HG03280 (cell line): Measurements from ENCODE around the gene NEK7.

Experiments used
- ATAC-seq: cut with Tn5 transposase; IDR thresholded peaks from one replicate; pipeline ENCODE4 v1.9.1; 2021; ENCODE audit warnings: mild to moderate bottlenecking, moderate library complexity; ENCODE audit not compliant: unreplicated experiment

NEK7 gene

GRCh38 chr1:198141668-198142351 is 15.0 kb upstream of the NEK7 start:
- no peak for ATAC-seq

DNA sequence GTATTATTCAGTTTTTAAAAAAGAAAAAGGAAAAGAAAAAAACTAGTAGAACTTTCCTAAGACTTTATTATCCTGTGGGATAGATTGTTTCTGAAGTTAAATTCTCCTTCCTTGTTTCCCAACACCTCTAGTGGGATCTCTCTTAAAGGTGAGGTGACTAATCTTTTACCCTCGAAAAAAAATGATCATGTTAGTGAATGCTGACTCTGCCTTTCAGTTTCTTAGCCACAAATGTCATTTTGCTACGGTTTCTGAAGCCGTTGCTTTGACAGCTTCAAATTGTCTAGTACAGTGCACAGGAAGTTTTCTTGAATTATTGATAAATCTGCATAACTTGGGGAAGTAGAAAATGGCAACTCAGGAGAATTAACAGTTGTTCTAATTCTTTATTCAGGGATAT is 13.0 kb upstream of the NEK7 start:
- no peak for ATAC-seq

- no peak for ATAC-seq
Observed at GRCh38 chr1:198147216-198147615, 9.6 kb upstream of the NEK7 start.

DNA sequence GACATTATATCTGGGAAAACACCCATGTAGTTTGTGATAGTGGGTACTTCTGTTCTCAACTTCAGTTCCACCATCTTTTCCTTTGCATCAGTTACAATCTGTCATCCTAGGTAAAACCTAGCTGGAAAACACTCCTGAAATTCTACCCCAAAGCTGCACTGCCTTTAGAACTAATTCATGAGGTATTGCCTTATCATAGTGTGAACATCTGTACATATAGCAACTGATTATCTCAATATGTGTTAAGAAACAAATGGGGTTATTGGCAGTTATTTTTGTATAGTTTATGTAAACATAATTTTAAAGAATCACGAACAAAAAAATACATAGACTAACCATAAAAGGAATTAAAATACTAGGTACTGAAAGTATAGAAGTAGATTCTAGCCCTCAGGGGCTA is 6.4 kb upstream of the NEK7 start:
- no peak for ATAC-seq

- no peak for ATAC-seq
Observed at GRCh38 chr1:198151688-198152087, 5.1 kb upstream of the NEK7 start.

DNA sequence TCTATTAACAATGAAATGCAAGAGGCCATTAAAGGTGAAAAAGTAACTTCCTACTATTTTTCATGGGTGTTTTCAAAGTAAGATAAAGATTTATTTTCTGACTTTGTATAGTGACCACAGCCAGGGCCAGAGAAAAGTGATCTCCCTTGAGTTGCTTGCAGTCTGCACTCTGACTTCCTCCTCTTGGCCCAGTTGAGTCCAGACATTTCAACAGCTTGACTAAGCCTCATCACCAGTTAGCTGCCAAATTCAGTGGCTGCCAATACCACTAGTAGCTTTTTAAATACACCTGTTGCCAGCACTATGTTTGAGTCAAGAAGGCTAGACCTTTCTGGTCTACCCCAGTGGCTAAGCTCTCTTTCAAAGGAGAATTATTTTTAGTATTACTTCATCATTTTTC is 3.7 kb upstream of the NEK7 start:
- no peak for ATAC-seq

DNA sequence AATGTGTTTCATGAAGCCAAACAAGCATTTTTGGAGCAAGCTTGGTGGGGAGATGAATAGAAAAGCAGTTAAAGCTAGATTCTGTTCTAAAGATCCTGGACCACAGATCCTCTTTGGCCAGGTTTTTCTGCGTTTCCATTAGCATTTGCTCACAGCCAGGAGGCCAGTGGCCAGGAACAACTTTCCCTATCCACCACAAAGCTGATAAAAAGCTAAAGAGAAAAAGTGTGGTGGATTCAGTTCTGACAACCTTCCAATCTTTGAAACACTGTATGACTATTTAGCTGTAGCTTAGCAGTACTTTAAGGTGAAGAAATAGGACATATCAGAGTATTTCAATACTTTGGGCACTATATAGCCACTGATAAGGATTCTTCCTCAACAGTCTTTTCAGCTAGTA is 3.0 kb upstream of the NEK7 start:
- no peak for ATAC-seq

GRCh38 chr1:198155253-198155652 is 1.5 kb upstream of the NEK7 start:
- no peak for ATAC-seq

DNA sequence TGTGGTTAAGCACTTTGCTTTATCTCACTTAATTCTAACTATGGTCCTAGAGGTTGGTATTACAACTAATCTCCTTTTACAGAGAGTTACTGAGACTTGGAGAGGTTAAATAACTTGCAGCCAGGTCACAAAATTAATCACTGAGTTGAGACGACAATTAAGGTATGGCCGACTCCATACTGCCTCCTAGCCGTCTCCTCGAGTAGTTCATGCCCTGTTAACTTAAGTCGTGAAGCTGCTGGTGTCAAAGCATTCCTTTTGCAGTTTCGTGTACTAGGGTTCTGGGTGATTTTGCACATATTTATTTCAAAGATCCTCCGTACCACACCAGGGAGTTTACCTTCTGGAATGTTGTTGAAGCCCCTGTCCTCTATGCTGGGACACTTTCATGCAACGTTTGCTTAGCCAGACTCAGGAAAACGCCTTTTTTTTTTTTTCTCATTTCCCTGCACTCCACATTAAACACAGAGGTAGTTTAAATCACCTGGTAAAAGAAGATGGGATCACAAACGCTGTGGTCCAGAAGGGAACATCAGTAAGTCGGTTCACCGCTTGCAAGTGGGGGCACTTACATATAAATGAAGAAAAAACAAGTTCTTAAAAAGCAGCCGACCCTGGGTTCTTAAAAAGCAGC is 570 bp upstream of the NEK7 start:
- ATAC-seq: peak; percentile 27

DNA sequence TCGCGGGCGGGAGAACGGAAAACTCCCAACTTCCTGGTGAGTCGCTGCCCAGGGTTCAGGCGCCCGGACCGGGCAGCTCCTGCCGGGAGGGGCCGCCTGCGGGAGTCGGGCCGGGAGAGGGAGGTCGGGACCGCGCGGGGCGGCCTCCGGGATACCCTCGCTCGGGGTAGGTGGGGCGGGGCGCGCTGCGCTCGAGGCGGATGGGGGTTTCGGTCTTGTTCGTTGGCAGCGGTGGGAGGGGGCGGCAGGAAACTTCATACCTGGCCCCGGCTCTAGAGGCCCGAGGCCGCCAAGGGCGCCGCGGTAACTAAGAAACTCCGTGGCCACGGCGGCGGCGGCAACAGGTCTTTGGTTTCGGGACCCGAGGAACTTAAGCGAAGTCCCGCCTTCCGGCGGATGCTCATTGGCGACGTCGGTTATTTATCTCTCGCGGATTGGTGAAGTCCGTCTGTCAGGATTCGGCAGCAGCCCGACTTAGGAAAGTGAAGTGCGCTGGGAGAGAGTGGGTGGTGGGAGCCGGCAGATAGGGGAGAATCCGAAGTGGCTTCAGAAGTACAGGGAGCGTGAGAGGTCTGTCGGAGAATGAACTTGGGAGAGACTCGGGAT is 546 bp downstream of the NEK7 start:
- ATAC-seq: peak; percentile 46

DNA sequence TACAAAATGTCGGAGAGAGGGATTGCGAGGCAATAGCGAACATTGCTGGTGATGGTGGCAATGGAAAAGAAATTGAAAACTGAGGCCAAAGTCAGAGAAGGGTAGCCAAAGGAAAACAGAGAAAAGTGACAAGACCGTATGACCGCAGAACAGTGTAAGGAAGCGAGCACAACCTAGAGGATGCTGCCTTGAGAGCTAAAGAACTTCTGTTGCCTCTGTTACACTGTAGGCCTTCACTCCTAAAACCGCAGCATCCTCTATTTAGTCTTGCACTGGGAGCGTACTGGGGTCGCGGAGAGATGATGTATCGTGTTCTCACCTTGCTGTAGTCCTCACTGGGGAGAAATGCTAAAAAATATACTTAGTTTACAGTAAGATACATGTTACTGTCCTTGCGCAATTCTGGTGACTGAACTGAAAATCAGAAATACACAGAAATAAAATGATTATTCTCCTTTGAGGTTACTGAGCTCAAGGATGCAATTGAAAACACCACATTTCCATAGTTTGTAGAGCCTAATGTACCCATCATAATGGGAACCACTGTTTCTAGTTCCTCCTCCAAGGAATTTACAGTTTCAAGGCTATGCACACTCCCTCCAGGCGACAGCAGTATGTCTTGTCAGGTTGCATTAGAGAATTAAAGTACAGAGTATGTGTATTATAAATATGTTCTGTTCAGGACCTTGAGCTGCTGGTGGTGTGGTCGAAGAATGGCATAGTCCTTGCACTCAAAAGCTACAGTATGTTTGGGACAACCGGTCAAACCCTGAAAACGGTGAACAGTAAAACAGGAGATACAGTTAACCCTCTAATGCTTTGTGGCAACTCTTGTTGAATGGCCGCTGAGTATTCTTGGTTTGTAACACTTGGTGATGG is 1.3 kb downstream of the NEK7 start:
- no peak for ATAC-seq

DNA sequence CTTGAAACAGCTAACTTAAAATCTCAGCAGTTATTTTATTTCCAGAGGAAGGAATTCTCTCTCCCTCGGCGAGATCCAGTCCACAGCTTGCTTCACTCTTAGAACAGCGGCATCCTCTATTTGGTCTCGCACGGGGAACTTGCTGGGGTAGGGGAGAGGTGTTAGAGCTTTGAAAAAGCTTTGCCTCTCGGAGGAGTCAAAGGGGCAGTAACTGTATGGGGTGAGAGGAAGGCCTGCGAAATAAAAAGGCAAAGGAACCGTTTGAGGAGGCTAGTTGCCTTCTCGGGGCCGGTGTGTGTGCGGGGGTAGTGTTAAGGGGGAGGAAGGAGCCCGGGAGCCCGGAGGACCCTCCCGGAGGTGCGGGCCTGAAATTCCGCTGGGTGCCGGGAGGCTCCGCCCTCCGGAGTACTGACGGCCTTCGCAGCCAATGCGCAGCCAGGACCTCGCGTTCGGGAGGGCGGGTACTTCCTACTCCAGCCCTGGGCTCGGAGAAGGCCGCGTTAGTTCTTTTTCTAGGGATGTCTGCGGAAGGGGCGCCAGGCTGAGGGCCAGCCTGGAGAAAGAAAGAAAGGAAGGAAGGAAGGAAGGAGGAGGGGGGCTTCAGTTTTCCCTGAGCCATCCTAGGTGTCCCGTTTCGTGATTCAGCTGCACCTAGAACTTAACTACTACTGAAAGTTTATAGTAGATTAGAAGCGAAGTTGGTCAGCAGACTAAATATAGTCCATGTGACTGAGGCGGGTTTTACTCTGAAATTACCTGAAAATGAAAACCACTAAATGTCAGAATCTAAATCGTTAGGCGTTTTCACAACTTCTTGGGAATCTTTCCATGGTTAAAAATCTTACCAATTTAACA is 2.2 kb downstream of the NEK7 start:
- peak; percentile 70 for ATAC-seq

DNA sequence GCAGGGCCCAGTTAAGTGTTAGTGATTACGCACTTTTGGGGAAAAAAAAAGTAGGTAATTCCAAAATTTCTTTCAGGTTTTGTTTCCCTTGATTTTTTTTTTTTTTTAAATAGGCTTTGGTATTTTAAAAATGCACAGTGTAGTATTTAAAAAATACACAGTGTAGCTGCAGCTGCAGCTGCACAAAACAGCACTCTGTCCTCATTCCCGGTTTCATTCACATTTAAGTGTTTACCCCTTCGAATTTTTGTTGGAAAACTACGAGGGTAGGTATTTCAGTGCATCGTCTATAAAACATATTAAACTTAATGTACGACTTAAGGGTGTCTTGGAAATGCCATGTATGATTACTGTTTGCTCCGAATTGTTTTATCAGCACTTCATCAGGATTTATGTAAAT is 3.4 kb downstream of the NEK7 start:
- ATAC-seq: no peak

DNA sequence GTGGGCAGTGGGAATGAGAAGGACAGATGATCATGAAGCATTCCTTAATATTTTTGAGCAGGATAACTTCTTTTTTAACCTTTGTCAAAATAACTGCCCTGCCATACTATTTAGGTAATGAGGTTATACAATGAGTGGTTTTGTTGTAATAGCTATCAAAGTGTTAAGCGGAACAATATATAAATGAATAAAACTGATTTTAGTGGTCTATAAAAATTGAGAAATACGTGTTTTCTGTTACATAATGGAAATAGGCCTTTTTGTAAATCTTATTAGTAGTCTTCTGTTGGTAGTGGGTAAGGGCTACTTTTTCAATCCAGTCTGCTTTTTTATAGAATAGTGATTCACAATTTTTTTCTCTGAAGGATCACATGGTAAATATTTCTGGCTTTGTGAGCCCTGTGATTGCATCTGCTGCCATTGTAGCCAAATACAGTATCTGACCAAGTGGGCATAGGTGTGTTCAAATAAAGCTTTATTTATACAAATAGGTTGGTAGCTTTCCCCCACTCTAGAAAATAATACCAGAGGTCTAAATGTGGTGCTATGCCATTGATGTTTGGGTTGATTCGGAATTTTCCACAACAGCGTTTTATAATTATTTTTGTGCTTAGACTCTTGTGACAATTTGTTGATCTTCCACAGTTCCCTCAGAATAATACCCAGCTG is 4.3 kb downstream of the NEK7 start:
- no peak for ATAC-seq

- ATAC-seq: no peak
Observed at GRCh38 chr1:198161718-198162090, 4.9 kb downstream of the NEK7 start.

GRCh38 chr1:198162091-198162767 is 5.4 kb downstream of the NEK7 start:
- ATAC-seq: no peak

- ATAC-seq: no peak
Observed at GRCh38 chr1:198165927-198166647, 9.3 kb downstream of the NEK7 start.

DNA sequence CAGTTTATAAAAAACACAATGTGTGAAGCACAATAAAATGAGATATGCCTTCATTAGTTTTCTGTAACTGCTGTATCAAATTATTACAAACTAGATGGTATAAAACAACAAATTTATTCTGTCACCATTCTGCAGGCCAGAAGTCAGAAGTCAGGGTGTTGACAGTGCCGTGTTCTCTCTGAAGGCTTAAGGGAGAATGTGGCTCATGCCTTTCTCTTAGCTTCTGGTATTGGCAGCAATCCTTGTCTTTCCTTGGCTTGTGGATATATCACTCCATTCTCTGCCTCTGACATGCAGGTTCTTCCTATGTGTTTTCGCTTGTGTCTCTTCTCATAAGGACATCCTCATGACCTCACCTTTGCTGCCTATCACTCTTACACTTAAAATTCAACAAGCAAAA is 10.1 kb downstream of the NEK7 start:
- no peak for ATAC-seq

DNA sequence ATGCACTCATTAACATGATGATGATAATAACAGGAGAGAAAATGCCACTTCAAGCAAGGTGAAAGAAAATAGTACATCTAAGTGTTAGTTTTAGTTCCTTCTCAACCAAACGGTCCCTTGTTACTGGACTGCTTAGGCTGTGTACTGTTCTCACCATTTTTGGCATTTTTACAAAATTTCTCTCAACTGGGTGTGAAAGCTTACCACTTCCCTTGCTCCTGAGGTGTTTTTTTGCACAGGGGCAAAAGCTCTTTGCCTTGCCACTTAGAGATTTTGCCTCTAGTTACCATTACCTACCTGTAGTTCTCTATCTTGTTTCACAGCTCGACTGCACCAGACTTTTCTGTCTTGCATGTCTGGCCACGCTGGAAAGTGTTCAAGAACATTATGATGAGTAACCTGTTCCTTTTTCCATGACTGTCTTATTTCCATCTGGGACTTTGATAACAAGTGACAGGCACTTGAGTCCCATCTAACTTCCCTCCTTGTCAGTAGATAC is 10.7 kb downstream of the NEK7 start:
- no peak for ATAC-seq
